Left forelimb (tissue), 1 donor: ENCODE data around the gene TSPAN7.

Source experiments
- DNase-seq: peaks from one replicate; pipeline ENCODE4 v3.0.0-alpha.2; 2018; ENCODE audit warnings: low spot score

TSPAN7 gene

GRCh38 chrX:38595801-38596200 lies 34.5 kb downstream of the TSPAN7 start:
- DNase-seq = no peak

GRCh38 chrX:38596939-38597338 lies 35.6 kb downstream of the TSPAN7 start:
- no peak for DNase-seq

GRCh38 chrX:38599796-38600755 lies 38.7 kb downstream of the TSPAN7 start:
- DNase-seq = no peak

- no peak for DNase-seq
These were observed 40.5 kb downstream of the TSPAN7 start for GRCh38 chrX:38601866-38602265.

GRCh38 chrX:38606821-38607220 lies 45.5 kb downstream of the TSPAN7 start:
- DNase-seq = no peak

GRCh38 chrX:38607976-38608375 lies 46.6 kb downstream of the TSPAN7 start:
- no peak for DNase-seq

- DNase-seq = no peak
These were observed 49.5 kb downstream of the TSPAN7 start for GRCh38 chrX:38610849-38611248.

GRCh38 chrX:38612281-38612680 lies 50.9 kb downstream of the TSPAN7 start:
- DNase-seq = no peak

GRCh38 chrX:38614485-38614884 lies 53.1 kb downstream of the TSPAN7 start:
- no peak for DNase-seq

- no peak for DNase-seq
These were observed 55.6 kb downstream of the TSPAN7 start for GRCh38 chrX:38616904-38617303.

- no peak for DNase-seq
These were observed 56.8 kb downstream of the TSPAN7 start for GRCh38 chrX:38618180-38618579.

GRCh38 chrX:38620623-38621022 lies 59.3 kb downstream of the TSPAN7 start:
- DNase-seq = no peak

GRCh38 chrX:38626296-38626695 lies 65.0 kb downstream of the TSPAN7 start:
- DNase-seq = no peak

- no peak for DNase-seq
These were observed 66.3 kb downstream of the TSPAN7 start for GRCh38 chrX:38627683-38628082.

- DNase-seq = no peak
These were observed 67.2 kb downstream of the TSPAN7 start for GRCh38 chrX:38628587-38628986.

GRCh38 chrX:38632516-38632915 lies 71.2 kb downstream of the TSPAN7 start:
- DNase-seq = no peak

GRCh38 chrX:38634665-38635064 lies 73.3 kb downstream of the TSPAN7 start:
- no peak for DNase-seq

- DNase-seq = no peak
These were observed 75.8 kb downstream of the TSPAN7 start for GRCh38 chrX:38636949-38637819.

GRCh38 chrX:38638952-38639529 lies 77.7 kb downstream of the TSPAN7 start:
- DNase-seq = no peak

GRCh38 chrX:38639730-38640129 lies 78.4 kb downstream of the TSPAN7 start:
- no peak for DNase-seq

GRCh38 chrX:38641197-38641596 lies 79.9 kb downstream of the TSPAN7 start:
- no peak for DNase-seq

GRCh38 chrX:38643903-38644302 lies 82.6 kb downstream of the TSPAN7 start:
- DNase-seq = no peak
